ENCODE data around the gene MB21D2.

DNA sequence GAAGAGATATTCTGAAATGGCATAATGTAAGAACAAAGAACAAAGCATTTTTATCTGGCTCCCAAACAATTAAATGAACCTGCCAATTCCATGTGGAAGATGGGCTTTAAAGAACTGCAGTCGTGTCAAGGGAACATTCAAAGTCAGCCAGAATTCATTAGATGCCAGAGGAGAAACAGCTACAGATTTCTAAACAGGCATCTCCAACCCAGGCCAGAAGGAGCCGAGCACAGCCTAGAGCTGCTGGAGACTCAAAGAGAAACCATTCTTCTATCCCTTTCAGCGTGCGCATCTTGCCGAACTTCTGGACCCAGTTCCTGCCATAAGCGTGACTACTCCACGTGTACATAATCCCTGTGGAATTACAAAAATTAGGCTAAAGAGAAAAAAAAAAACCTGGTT is 60.4 kb downstream of the MB21D2 start:
- TF ChIP-seq, protein P1, sequence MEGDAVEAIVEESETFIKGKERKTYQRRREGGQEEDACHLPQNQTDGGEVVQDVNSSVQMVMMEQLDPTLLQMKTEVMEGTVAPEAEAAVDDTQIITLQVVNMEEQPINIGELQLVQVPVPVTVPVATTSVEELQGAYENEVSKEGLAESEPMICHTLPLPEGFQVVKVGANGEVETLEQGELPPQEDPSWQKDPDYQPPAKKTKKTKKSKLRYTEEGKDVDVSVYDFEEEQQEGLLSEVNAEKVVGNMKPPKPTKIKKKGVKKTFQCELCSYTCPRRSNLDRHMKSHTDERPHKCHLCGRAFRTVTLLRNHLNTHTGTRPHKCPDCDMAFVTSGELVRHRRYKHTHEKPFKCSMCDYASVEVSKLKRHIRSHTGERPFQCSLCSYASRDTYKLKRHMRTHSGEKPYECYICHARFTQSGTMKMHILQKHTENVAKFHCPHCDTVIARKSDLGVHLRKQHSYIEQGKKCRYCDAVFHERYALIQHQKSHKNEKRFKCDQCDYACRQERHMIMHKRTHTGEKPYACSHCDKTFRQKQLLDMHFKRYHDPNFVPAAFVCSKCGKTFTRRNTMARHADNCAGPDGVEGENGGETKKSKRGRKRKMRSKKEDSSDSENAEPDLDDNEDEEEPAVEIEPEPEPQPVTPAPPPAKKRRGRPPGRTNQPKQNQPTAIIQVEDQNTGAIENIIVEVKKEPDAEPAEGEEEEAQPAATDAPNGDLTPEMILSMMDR (IDR thresholded peaks at IDR 0.05) = no peak
- TF ChIP-seq EZH2 (IDR thresholded peaks at IDR 0.05) = no peak
- no peak for TF ChIP-seq EZH2phosphoT487 (IDR thresholded peaks at IDR 0.05)
